Measurements from ENCODE around the gene ZNF587B.
"Not testable (repeated sequence)": the region's sequence is repeated elsewhere in the genome, so short reads cannot be mapped to it uniquely, and the experiment has no call there.

- TF ChIP-seq ZSCAN20 (CRISPR knock-in tag; IDR thresholded peaks at IDR 0.05); EP300 (IDR thresholded peaks at IDR 0.05); TP53 (CRISPR knock-in tag; IDR thresholded peaks at IDR 0.05); MAFK (IDR thresholded peaks at IDR 0.05; ENCODE audit: partially characterized antibody); POLR2A (IDR thresholded peaks at IDR 0.05; ENCODE audit: low read length); HDAC2 (IDR thresholded peaks at IDR 0.05); EHMT2 (IDR thresholded peaks at IDR 0.05; ENCODE audit: low read depth); KDM5A (IDR thresholded peaks at IDR 0.05); BHLHE40 (IDR thresholded peaks at IDR 0.05; ENCODE audit: low read depth, low read length); SMC3 (IDR thresholded peaks at IDR 0.05): not testable (repeated sequence)
- TF ChIP-seq, protein P1, sequence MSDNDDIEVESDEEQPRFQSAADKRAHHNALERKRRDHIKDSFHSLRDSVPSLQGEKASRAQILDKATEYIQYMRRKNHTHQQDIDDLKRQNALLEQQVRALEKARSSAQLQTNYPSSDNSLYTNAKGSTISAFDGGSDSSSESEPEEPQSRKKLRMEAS (IDR thresholded peaks at IDR 0.05), result not testable (repeated sequence)
- TF ChIP-seq, protein P2, sequence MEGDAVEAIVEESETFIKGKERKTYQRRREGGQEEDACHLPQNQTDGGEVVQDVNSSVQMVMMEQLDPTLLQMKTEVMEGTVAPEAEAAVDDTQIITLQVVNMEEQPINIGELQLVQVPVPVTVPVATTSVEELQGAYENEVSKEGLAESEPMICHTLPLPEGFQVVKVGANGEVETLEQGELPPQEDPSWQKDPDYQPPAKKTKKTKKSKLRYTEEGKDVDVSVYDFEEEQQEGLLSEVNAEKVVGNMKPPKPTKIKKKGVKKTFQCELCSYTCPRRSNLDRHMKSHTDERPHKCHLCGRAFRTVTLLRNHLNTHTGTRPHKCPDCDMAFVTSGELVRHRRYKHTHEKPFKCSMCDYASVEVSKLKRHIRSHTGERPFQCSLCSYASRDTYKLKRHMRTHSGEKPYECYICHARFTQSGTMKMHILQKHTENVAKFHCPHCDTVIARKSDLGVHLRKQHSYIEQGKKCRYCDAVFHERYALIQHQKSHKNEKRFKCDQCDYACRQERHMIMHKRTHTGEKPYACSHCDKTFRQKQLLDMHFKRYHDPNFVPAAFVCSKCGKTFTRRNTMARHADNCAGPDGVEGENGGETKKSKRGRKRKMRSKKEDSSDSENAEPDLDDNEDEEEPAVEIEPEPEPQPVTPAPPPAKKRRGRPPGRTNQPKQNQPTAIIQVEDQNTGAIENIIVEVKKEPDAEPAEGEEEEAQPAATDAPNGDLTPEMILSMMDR (IDR thresholded peaks at IDR 0.05), result not testable (repeated sequence)
Measured at GRCh38 chr19:57873883-57874799, 44.0 kb downstream of the ZNF587B start.

Measured in A549 (cell line).